SJCRH30 (cell line): ENCODE measurements around the gene ESCO1. TPM values are rescaled to one million over a fixed set of nuclear protein-coding genes. Genes with fewer than 3 reads are reported as not detected.

Experiments used
- DNase-seq, 2 experiments: peaks; one replicate each; pipeline ENCODE4 v3.0.0-alpha.2; 2015 to 2020
- H3K27ac ChIP-seq: fragments of 250-450 bp; sonication (Bioruptor Pico); 2 replicates; pipeline ENCODE4 v1.5.1; 2020; ENCODE audit warnings: mild to moderate bottlenecking, moderate library complexity
- H3K27me3 ChIP-seq: fragments of 250-450 bp; sonication (Bioruptor Pico); 2 replicates; pipeline ENCODE4 v1.5.1; 2020; ENCODE audit warnings: mild to moderate bottlenecking, moderate library complexity
- H3K36me3 ChIP-seq: fragments of 250-450 bp; sonication (Bioruptor Pico); 2 replicates; pipeline ENCODE4 v1.5.1; 2020; ENCODE audit warnings: mild to moderate bottlenecking, moderate library complexity
- H3K4me1 ChIP-seq: fragments of 250-450 bp; sonication (Bioruptor Pico); 2 replicates; pipeline ENCODE4 v1.5.1; 2020; ENCODE audit warnings: mild to moderate bottlenecking, moderate library complexity
- H3K4me3 ChIP-seq: fragments of 250-450 bp; sonication (Bioruptor Pico); 2 replicates; pipeline ENCODE4 v1.5.1; 2020; ENCODE audit warnings: mild to moderate bottlenecking, moderate library complexity
- H3K9me3 ChIP-seq: fragments of 250-450 bp; sonication (Bioruptor Pico); replicated peaks from 2 replicates; pipeline ENCODE4 v1.5.1; 2020; ENCODE audit warnings: mild to moderate bottlenecking, moderate library complexity
- total RNA-seq: library from RNA; depleted of rRNA; stranded (reverse); fragments of >200 nt; shearing (Covaris generic); gene quantifications from 2 replicates; pipeline ENCODE4 v1.2.3, GENCODE V29; 2014; rRNA removed

The ESCO1 gene
- total RNA-seq, 1 experiment from 2014 or later = 16.5 TPM

GRCh38 chr18:21486905-21487437 lies 113.5 kb downstream of the ESCO1 start:
- no peaks in the 10 kb centered on the region for H3K9me3 ChIP-seq
- H3K36me3 ChIP-seq = no peaks in the 10 kb centered on the region
- peak overlapping the region; percentile 60 for H3K27ac ChIP-seq
- peaks cover 21% of the 10 kb centered on the region for H3K4me1 ChIP-seq
- peak; percentile 5 to 71 for DNase-seq
- no peaks in the 10 kb centered on the region for H3K27me3 ChIP-seq
- no peak overlapping the region for H3K4me3 ChIP-seq

GRCh38 chr18:21484851-21485636 lies 115.5 kb downstream of the ESCO1 start:
- H3K27ac ChIP-seq = no peak overlapping the region
- no peak overlapping the region for H3K4me3 ChIP-seq
- H3K36me3 ChIP-seq = no peaks in the 10 kb centered on the region
- DNase-seq = no peak
- H3K9me3 ChIP-seq = no peaks in the 10 kb centered on the region
- H3K27me3 ChIP-seq = no peaks in the 10 kb centered on the region
- peaks cover 21% of the 10 kb centered on the region for H3K4me1 ChIP-seq

- no peaks in the 10 kb centered on the region for H3K9me3 ChIP-seq
- no peaks in the 10 kb centered on the region for H3K36me3 ChIP-seq
- no peak overlapping the region for H3K4me3 ChIP-seq
- no peaks in the 10 kb centered on the region for H3K27me3 ChIP-seq
- no peak for DNase-seq
- no peak overlapping the region for H3K27ac ChIP-seq
- peaks cover 21% of the 10 kb centered on the region for H3K4me1 ChIP-seq
These were observed 117.5 kb downstream of the ESCO1 start for GRCh38 chr18:21483051-21483450.

- H3K4me3 ChIP-seq = no peak overlapping the region
- H3K27ac ChIP-seq = no peak overlapping the region
- H3K27me3 ChIP-seq = no peaks in the 10 kb centered on the region
- H3K9me3 ChIP-seq = no peaks in the 10 kb centered on the region
- no peak for DNase-seq
- peaks cover 15% of the 10 kb centered on the region for H3K4me1 ChIP-seq
- H3K36me3 ChIP-seq = no peaks in the 10 kb centered on the region
These were observed 118.8 kb downstream of the ESCO1 start for GRCh38 chr18:21481739-21482138.

- Histone ChIP-seq H3K4me3 (no peak overlapping the region), H3K27me3 (no peaks in the 10 kb centered on the region), H3K27ac (no peak overlapping the region), H3K9me3 (no peaks in the 10 kb centered on the region), H3K36me3 (no peaks in the 10 kb centered on the region), H3K4me1 (peaks cover 1% of the 10 kb centered on the region)
- no peak for DNase-seq
These were observed 120.8 kb downstream of the ESCO1 start for GRCh38 chr18:21479721-21480120.

Other genes starting within 250 kb of the ESCO1 start
- gene SNRPD1, start 11.6 kb upstream of the ESCO1 start, total RNA-seq = 102 and 110 TPM in 2 replicates
- gene ABHD3, start 104.1 kb upstream of the ESCO1 start, total RNA-seq = 13.2 and 13.5 TPM in 2 replicates
- gene MIB1, start 140.1 kb upstream of the ESCO1 start, total RNA-seq = 35.0 and 37.8 TPM in 2 replicates